Lung (tissue), 12 donors: ENCODE measurements around the gene IRS4. TPM values are rescaled to one million over a fixed set of nuclear protein-coding genes. Genes with fewer than 3 reads are reported as not detected.

Source experiments
- ATAC-seq: fragments of 200-7000 bp; cut with Tn5 transposase; one replicate; pipeline ENCODE4 v1.9.1; 2020; ENCODE audit warnings: moderate number of reproducible peaks; ENCODE audit not compliant: insufficient read depth, low FRiP score
- DNase-seq, 3 donors: peaks; one replicate each; pipeline ENCODE4 v3.0.0-alpha.2; 2013 to 2017
- H3K27ac ChIP-seq, 2 donors: one replicate each; pipeline ENCODE4 v1.5.1; 2013; ENCODE audit warnings: mild to moderate bottlenecking in 2 of 2, moderate library complexity in 2 of 2, control low read depth in 1 of 2, inconsistent platforms in 1 of 2, low read depth in 1 of 2, low read length in 1 of 2
- H3K27me3 ChIP-seq, 3 donors: one replicate each; pipeline ENCODE4 v1.5.1; 2013; ENCODE audit warnings: low read length in 2 of 3; ENCODE audit not compliant: control insufficient read depth in 3 of 3, insufficient read depth in 3 of 3
- H3K36me3 ChIP-seq, 4 donors: one replicate each; pipeline ENCODE4 v1.5.1; 2013; ENCODE audit warnings: low read length in 4 of 4, mild to moderate bottlenecking in 1 of 4, moderate library complexity in 1 of 4; ENCODE audit not compliant: control insufficient read depth in 4 of 4, insufficient read depth in 4 of 4
- H3K4me1 ChIP-seq, 5 donors: one replicate each; pipeline ENCODE4 v1.5.1; 2013; ENCODE audit warnings: low read length in 5 of 5, mild to moderate bottlenecking in 2 of 5, moderate library complexity in 1 of 5; ENCODE audit not compliant: control insufficient read depth in 5 of 5, insufficient read depth in 5 of 5
- H3K4me3 ChIP-seq: one replicate; pipeline ENCODE4 v1.5.1; 2013; ENCODE audit warnings: mild to moderate bottlenecking, control low read depth, moderate library complexity
- H3K9ac ChIP-seq, 2 donors: one replicate each; pipeline ENCODE4 v1.5.1; 2013; ENCODE audit warnings: low read length in 2 of 2, control low read depth in 1 of 2; ENCODE audit not compliant: insufficient read depth in 1 of 2
- H3K9me3 ChIP-seq, 4 donors: one replicate each; pipeline ENCODE4 v1.5.1; 2013; ENCODE audit warnings: low read length in 3 of 4, mild to moderate bottlenecking in 1 of 4, moderate library complexity in 1 of 4; ENCODE audit not compliant: control insufficient read depth in 4 of 4, insufficient read depth in 3 of 4
- WGBS, 2 donors: extraction: QIAGEN DNeasy Blood & Tissue Kit; methylation state at CpG; one replicate each; pipeline ENCODE4 v1.1.7; 2013; 5-methylcytosine and 5-hydroxymethylcytosine counted together
- polyA plus RNA-seq, 2 donors: library from polyadenylated mRNA; stranded (reverse); fragments of 200-250 nt; gene quantifications; one replicate each; pipeline ENCODE4 v1.2.1, GENCODE V29; 2013
- total RNA-seq, 2 donors: library from RNA; depleted of rRNA in 1 of 2; stranded (reverse); fragments of >200 nt in 1 of 2; gene quantifications; one replicate each; pipeline ENCODE4 v1.2.1, GENCODE V29; 2014 to 2021
- TF ChIP-seq, protein P1 (sequence below): IDR thresholded peaks from 2 replicates; pipeline ENCODE4 v1.5.1; 2012; ENCODE audit warnings: mild to moderate bottlenecking; ENCODE audit errors: control extremely low read depth, extremely low read depth
- donor health status: control.
- donor health status: control.
- donor health status: Bipolar disorder and iron deficiency.
- donor health status: healthy.
- donor health status: DM: yes; HTN: yes; CAD: no.

Gene IRS4
- total and polyA plus RNA-seq, 4 donors = 0.04 to 2.0 (median 0.13) TPM

GRCh38 chrX:108704839-108705238, 31.5 kb downstream of the IRS4 start:
- Histone ChIP-seq H3K4me3 (no peak overlapping the region), H3K9ac (no peak overlapping the region), H3K36me3 (no peaks in the 10 kb centered on the region), H3K27ac (no peak overlapping the region), H3K27me3 (peaks cover 0 to 37% (median 12%) of the 10 kb centered on the region in 3 donors), H3K4me1 (no peaks in the 10 kb centered on the region), H3K9me3 (no peaks in the 10 kb centered on the region)
- DNase-seq = no peak
- TF ChIP-seq, protein P1, sequence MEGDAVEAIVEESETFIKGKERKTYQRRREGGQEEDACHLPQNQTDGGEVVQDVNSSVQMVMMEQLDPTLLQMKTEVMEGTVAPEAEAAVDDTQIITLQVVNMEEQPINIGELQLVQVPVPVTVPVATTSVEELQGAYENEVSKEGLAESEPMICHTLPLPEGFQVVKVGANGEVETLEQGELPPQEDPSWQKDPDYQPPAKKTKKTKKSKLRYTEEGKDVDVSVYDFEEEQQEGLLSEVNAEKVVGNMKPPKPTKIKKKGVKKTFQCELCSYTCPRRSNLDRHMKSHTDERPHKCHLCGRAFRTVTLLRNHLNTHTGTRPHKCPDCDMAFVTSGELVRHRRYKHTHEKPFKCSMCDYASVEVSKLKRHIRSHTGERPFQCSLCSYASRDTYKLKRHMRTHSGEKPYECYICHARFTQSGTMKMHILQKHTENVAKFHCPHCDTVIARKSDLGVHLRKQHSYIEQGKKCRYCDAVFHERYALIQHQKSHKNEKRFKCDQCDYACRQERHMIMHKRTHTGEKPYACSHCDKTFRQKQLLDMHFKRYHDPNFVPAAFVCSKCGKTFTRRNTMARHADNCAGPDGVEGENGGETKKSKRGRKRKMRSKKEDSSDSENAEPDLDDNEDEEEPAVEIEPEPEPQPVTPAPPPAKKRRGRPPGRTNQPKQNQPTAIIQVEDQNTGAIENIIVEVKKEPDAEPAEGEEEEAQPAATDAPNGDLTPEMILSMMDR = no peak
- no peak for ATAC-seq
- 60 to 82% methylated on average over 2 of the region's 2 CpGs for WGBS, 2 donors

DNA sequence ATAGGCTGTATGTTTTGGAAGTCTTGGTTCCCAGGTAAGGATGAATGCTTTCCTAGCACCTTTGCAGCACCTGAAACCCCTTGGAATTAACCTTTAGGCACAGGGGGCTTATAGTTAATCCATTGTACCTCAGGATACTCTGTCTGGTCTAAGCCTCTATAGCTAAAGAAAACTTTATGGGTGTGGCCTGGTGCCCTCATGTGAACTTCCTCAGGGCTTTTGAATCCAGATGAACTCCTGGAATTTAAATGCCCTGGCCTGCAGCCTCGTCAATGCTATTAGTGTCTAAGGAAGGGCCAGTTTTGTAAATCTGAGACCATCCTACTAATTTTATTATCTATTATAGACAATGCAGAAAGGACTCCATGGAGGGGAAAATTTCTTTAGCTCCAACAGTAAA, 33.8 kb downstream of the IRS4 start:
- WGBS, 2 donors = 21 to 38% methylated on average over 1 of the region's 1 CpG

GRCh38 chrX:108701633-108702032, 34.7 kb downstream of the IRS4 start:
- Histone ChIP-seq H3K27me3 (peaks cover 0 to 30% (median 12%) of the 10 kb centered on the region in 3 donors), H3K36me3 (no peaks in the 10 kb centered on the region), H3K9me3 (no peaks in the 10 kb centered on the region), H3K9ac (no peak overlapping the region), H3K4me3 (no peak overlapping the region), H3K4me1 (no peaks in the 10 kb centered on the region), H3K27ac (no peak overlapping the region)
- TF ChIP-seq, protein P1 = no peak
- DNase-seq (peak in 1 of 3 donors; percentile 8), ATAC-seq (no peak)
- WGBS, 2 donors = 63 to 83% methylated on average over 2 of the region's 2 CpGs

More for the DNA sequence above, 33.8 kb downstream of the IRS4 start:
- Histone ChIP-seq H3K27me3 (peaks cover 0 to 37% (median 12%) of the 10 kb centered on the region in 3 donors), H3K4me1 (no peaks in the 10 kb centered on the region), H3K36me3 (no peaks in the 10 kb centered on the region), H3K27ac (no peak overlapping the region), H3K9me3 (no peaks in the 10 kb centered on the region), H3K4me3 (no peak overlapping the region), H3K9ac (no peak overlapping the region)
- TF ChIP-seq, protein P1 = no peak
- ATAC-seq = no peak
- no peak for DNase-seq

- DNase-seq (peak in 2 of 3 donors; percentile 59), ATAC-seq (no peak)
- Histone ChIP-seq H3K9me3 (no peaks in the 10 kb centered on the region), H3K27me3 (peaks cover 0 to 23% (median 12%) of the 10 kb centered on the region in 3 donors), H3K4me1 (no peaks in the 10 kb centered on the region), H3K4me3 (no peak overlapping the region), H3K27ac (no peak overlapping the region), H3K9ac (no peak overlapping the region), H3K36me3 (no peaks in the 10 kb centered on the region)
- TF ChIP-seq, protein P1 = no peak
- 25 to 33% methylated on average over 1 of the region's 1 CpG for WGBS, 2 donors
Measured at GRCh38 chrX:108699368-108699767, 37.0 kb downstream of the IRS4 start.
